HEK293 (cell line): Measurements from ENCODE around the gene TP53BP2.
A peak's percentile ranks its signal among the peaks of the same experiment; 100 is the strongest.

ENCODE experiments used
- BCL11B ChIP-seq: fragments of 450-650 bp; formaldehyde crosslinking; IDR thresholded peaks from 2 replicates; pipeline ENCODE4 v1.5.1; 2016; ENCODE audit warnings: low read depth, missing biosample characterization, missing genetic modification characterization
- CTCF ChIP-seq: fragments of 450-650 bp; formaldehyde crosslinking; IDR thresholded peaks from 2 replicates; pipeline ENCODE4 v1.5.1; 2016; ENCODE audit warnings: missing biosample characterization, missing genetic modification characterization
- ELK4 ChIP-seq: IDR thresholded peaks from 2 replicates; pipeline ENCODE4 v1.6.1; 2011; ENCODE audit warnings: mild to moderate bottlenecking, low read depth, low read length, borderline replicate concordance
- GLIS2 ChIP-seq: fragments of 450-650 bp; formaldehyde crosslinking; IDR thresholded peaks from 2 replicates; pipeline ENCODE4 v1.5.1; 2016; ENCODE audit warnings: missing biosample characterization, missing genetic modification characterization
- HOXA7 ChIP-seq: sonication (generic); formaldehyde crosslinking; IDR thresholded peaks from 2 replicates; pipeline ENCODE4 v1.8.1; 2022; ENCODE audit warnings: missing genetic modification reagents, borderline replicate concordance
- IKZF3 ChIP-seq: fragments of 450-650 bp; IDR thresholded peaks from 2 replicates; pipeline ENCODE4 v1.5.0; 2018; ENCODE audit warnings: missing biosample characterization, mild to moderate bottlenecking, missing genetic modification characterization, moderate library complexity
- MYNN ChIP-seq: fragments of 450-650 bp; formaldehyde crosslinking; IDR thresholded peaks from 2 replicates; pipeline ENCODE4 v1.5.1; 2016; ENCODE audit warnings: missing biosample characterization, missing genetic modification characterization, borderline replicate concordance
- PBX3 ChIP-seq: sonication (generic); formaldehyde crosslinking; IDR thresholded peaks from 2 replicates; pipeline ENCODE4 v1.8.1; 2022; ENCODE audit warnings: mild to moderate bottlenecking, moderate library complexity, missing genetic modification reagents
- SETDB1 ChIP-seq: IDR thresholded peaks from one replicate; pipeline ENCODE4 v1.6.1; 2017; ENCODE audit warnings: mild to moderate bottlenecking, low read length, moderate library complexity, mixed read lengths; ENCODE audit not compliant: insufficient read length
- ZBTB44 ChIP-seq: fragments of 450-650 bp; IDR thresholded peaks from 2 replicates; pipeline ENCODE4 v1.5.1; 2018; ENCODE audit warnings: missing biosample characterization, mild to moderate bottlenecking, missing genetic modification characterization
- ZFP3 ChIP-seq: fragments of 450-650 bp; formaldehyde crosslinking; IDR thresholded peaks from 2 replicates; pipeline ENCODE4 v1.5.1; 2016; ENCODE audit warnings: low read depth, missing biosample characterization, missing genetic modification characterization
- ZNF121 ChIP-seq: fragments of 450-650 bp; formaldehyde crosslinking; IDR thresholded peaks from 2 replicates; pipeline ENCODE4 v1.5.1; 2016; ENCODE audit warnings: missing biosample characterization, missing genetic modification characterization
- ZNF169 ChIP-seq: fragments of 450-650 bp; formaldehyde crosslinking; IDR thresholded peaks from 2 replicates; pipeline ENCODE4 v1.5.1; 2016; ENCODE audit warnings: missing biosample characterization, missing genetic modification characterization
- ZNF175 ChIP-seq: fragments of 450-650 bp; formaldehyde crosslinking; IDR thresholded peaks from 2 replicates; pipeline ENCODE4 v1.5.1; 2016; ENCODE audit warnings: missing biosample characterization, missing genetic modification characterization
- ZNF202 ChIP-seq: fragments of 450-650 bp; formaldehyde crosslinking; IDR thresholded peaks from 2 replicates; pipeline ENCODE4 v1.5.1; 2016; ENCODE audit warnings: missing biosample characterization, missing genetic modification characterization, borderline replicate concordance
- ZNF214 ChIP-seq: fragments of 450-650 bp; formaldehyde crosslinking; IDR thresholded peaks from 2 replicates; pipeline ENCODE4 v1.5.1; 2017; ENCODE audit warnings: missing biosample characterization, mild to moderate bottlenecking, missing genetic modification characterization, borderline replicate concordance
- ZNF239 ChIP-seq: fragments of 450-650 bp; formaldehyde crosslinking; IDR thresholded peaks from 2 replicates; pipeline ENCODE4 v1.5.1; 2016; ENCODE audit warnings: missing biosample characterization, missing genetic modification characterization
- ZNF266 ChIP-seq: fragments of 450-650 bp; formaldehyde crosslinking; IDR thresholded peaks from 2 replicates; pipeline ENCODE4 v1.5.1; 2016; ENCODE audit warnings: missing biosample characterization, missing genetic modification characterization, low read depth
- ZNF274 ChIP-seq, 2 experiments: fragments of 200-500 bp in 1 of 2; fragments of 450-650 bp in 1 of 2; sonication (Bioruptor generic) in 1 of 2; formaldehyde crosslinking in 1 of 2; IDR thresholded peaks; 2 replicates each; pipeline versions ENCODE4 v1.5.1 to v1.6.1; 2014 to 2016; ENCODE audit warnings: borderline replicate concordance in 1 of 2, inconsistent platforms in 1 of 2, low read length in 1 of 2, missing biosample characterization in 1 of 2, missing genetic modification characterization in 1 of 2
- ZNF292 ChIP-seq: fragments of 450-650 bp; formaldehyde crosslinking; IDR thresholded peaks from 2 replicates; pipeline ENCODE4 v1.5.1; 2016; ENCODE audit warnings: low read depth, missing biosample characterization, missing genetic modification characterization, borderline replicate concordance
- ZNF37A ChIP-seq: fragments of 450-650 bp; IDR thresholded peaks from 2 replicates; pipeline ENCODE4 v1.5.1; 2018; ENCODE audit warnings: missing biosample characterization, missing genetic modification characterization
- ZNF394 ChIP-seq: fragments of 450-650 bp; formaldehyde crosslinking; IDR thresholded peaks from 2 replicates; pipeline ENCODE4 v1.5.1; 2016; ENCODE audit warnings: missing biosample characterization, missing genetic modification characterization, mild to moderate bottlenecking, moderate library complexity, borderline replicate concordance
- ZNF426 ChIP-seq: fragments of 450-650 bp; formaldehyde crosslinking; IDR thresholded peaks from 2 replicates; pipeline ENCODE4 v1.5.1; 2017; ENCODE audit warnings: missing biosample characterization, missing genetic modification characterization, mild to moderate bottlenecking, inconsistent platforms, moderate library complexity
- ZNF433 ChIP-seq: fragments of 450-650 bp; formaldehyde crosslinking; IDR thresholded peaks from 2 replicates; pipeline ENCODE4 v1.5.1; 2016; ENCODE audit warnings: missing biosample characterization, missing genetic modification characterization, low read depth
- ZNF530 ChIP-seq: fragments of 450-650 bp; formaldehyde crosslinking; IDR thresholded peaks from 2 replicates; pipeline ENCODE4 v1.5.1; 2016; ENCODE audit warnings: low read depth, missing biosample characterization, missing genetic modification characterization
- ZNF548 ChIP-seq: fragments of 450-650 bp; formaldehyde crosslinking; IDR thresholded peaks from 2 replicates; pipeline ENCODE4 v1.5.1; 2016; ENCODE audit warnings: missing biosample characterization, missing genetic modification characterization
- ZNF664 ChIP-seq: fragments of 450-650 bp; formaldehyde crosslinking; IDR thresholded peaks from 2 replicates; pipeline ENCODE4 v1.5.1; 2016; ENCODE audit warnings: missing biosample characterization, missing genetic modification characterization
- ZNF677 ChIP-seq: fragments of 450-650 bp; IDR thresholded peaks from 2 replicates; pipeline ENCODE4 v1.5.0; 2018; ENCODE audit warnings: missing biosample characterization, mild to moderate bottlenecking, missing genetic modification characterization, moderate library complexity
- ZNF692 ChIP-seq: fragments of 450-650 bp; formaldehyde crosslinking; IDR thresholded peaks from 2 replicates; pipeline ENCODE4 v1.5.1; 2016; ENCODE audit warnings: missing biosample characterization, missing genetic modification characterization
- ZNF785 ChIP-seq: fragments of 450-650 bp; formaldehyde crosslinking; IDR thresholded peaks from 2 replicates; pipeline ENCODE4 v1.5.1; 2016; ENCODE audit warnings: missing biosample characterization, missing genetic modification characterization
- ZNF830 ChIP-seq: fragments of 450-650 bp; IDR thresholded peaks from 2 replicates; pipeline ENCODE4 v1.5.0; 2018; ENCODE audit warnings: missing biosample characterization, missing genetic modification characterization, low read depth, mild to moderate bottlenecking, moderate library complexity

The TP53BP2 gene

GRCh38 chr1:223845810-223846682 lies at the start of gene TP53BP2 (continued):
- TF ChIP-seq ZBTB44 (tag by site-specific recombination), result no peak; the same call in 1 of the 2 replicates
- TF ChIP-seq ZNF214 (tag by site-specific recombination), result no peak
- no peak for TF ChIP-seq ZNF169
- TF ChIP-seq ZNF664, result no peak
- no peak for TF ChIP-seq ZNF677 (tag by site-specific recombination)
- no peak; the same call in 1 of the 2 replicates for TF ChIP-seq ZNF785 (tag by site-specific recombination)
- no peak for TF ChIP-seq ZNF274 (IDR thresholded peaks at IDR 0.05; ENCODE audit: low read length)
- no peak; the same call in 1 of the 2 replicates for TF ChIP-seq ZNF274 (tag by site-specific recombination; IDR thresholded peaks at IDR 0.05; ENCODE audit: borderline replicate concordance)
- TF ChIP-seq ZNF692, result peak; percentile 93
- TF ChIP-seq MYNN (tag by site-specific recombination), result no peak
- TF ChIP-seq IKZF3 (tag by site-specific recombination), result peak; percentile 98
- TF ChIP-seq ZNF202 (tag by site-specific recombination), result no peak
- peak; percentile 75; the same call in 1 of the 2 replicates for TF ChIP-seq PBX3
- no peak for TF ChIP-seq ELK4
- TF ChIP-seq ZNF530, result no peak
- no peak for TF ChIP-seq ZNF292 (tag by site-specific recombination)
- peak; percentile 49; the same call in 1 of the 2 replicates for TF ChIP-seq BCL11B (tag by site-specific recombination)
- peak; percentile 99 for TF ChIP-seq CTCF
- no peak for TF ChIP-seq HOXA7 (CRISPR knock-in tag)
- no peak for TF ChIP-seq ZNF426 (tag by site-specific recombination)
- no peak for TF ChIP-seq ZNF433 (tag by site-specific recombination)
- no peak for TF ChIP-seq ZNF266
- TF ChIP-seq ZFP3, result no peak
- no peak for TF ChIP-seq ZNF175
- no peak for TF ChIP-seq SETDB1
- peak; percentile 71 for TF ChIP-seq GLIS2
- TF ChIP-seq ZNF394 (tag by site-specific recombination), result peak; percentile 78
- no peak for TF ChIP-seq ZNF37A (tag by site-specific recombination)
- no peak for TF ChIP-seq ZNF830 (tag by site-specific recombination)
- no peak for TF ChIP-seq ZNF548 (tag by site-specific recombination)
- peak; percentile 84; the same call in 1 of the 2 replicates for TF ChIP-seq ZNF121 (tag by site-specific recombination)
- no peak; the same call in 1 of the 2 replicates for TF ChIP-seq ZNF239 (tag by site-specific recombination)
